CD4-positive, alpha-beta memory T cell (primary cell): Measurements from ENCODE around the gene RNF125. TPM values are rescaled to one million over a fixed set of nuclear protein-coding genes. Genes with fewer than 3 reads are reported as not detected.

Experiments used
- CTCF ChIA-PET: fragments of 350-600 bp; sonication (Branson Sonifier 250); formaldehyde crosslinking; loops from one replicate; lab custom pipeline; 2021; ENCODE audit warnings: inconsistent platforms; ENCODE audit not compliant: partially characterized antibody; lab: Charles Lee
- POLR2A ChIA-PET: fragments of 350-600 bp; sonication (Branson Sonifier 250); formaldehyde crosslinking; loops from one replicate; lab custom pipeline; 2021; ENCODE audit not compliant: partially characterized antibody; lab: Charles Lee
- DNase-seq, 5 donors: peaks; one replicate each; pipeline versions ENCODE4 v3.0.0 to v3.0.0-alpha.2; 2020 to 2022; ENCODE audit warnings: mixed read lengths in 1 of 5
- H3K27ac ChIP-seq: one replicate; pipeline ENCODE4 v1.7.0; 2013; ENCODE audit warnings: low read depth, low read length
- H3K27me3 ChIP-seq: 2 replicates; pipeline ENCODE4 v1.7.0; 2013; ENCODE audit warnings: mild to moderate bottlenecking, low read length, moderate library complexity; ENCODE audit not compliant: insufficient read depth
- H3K36me3 ChIP-seq: 2 replicates; pipeline ENCODE4 v1.7.0; 2013; ENCODE audit warnings: mild to moderate bottlenecking, low read length, moderate library complexity; ENCODE audit not compliant: insufficient read depth
- H3K4me1 ChIP-seq: 2 replicates; pipeline ENCODE4 v1.7.0; 2013; ENCODE audit warnings: mild to moderate bottlenecking, low read length, moderate library complexity; ENCODE audit not compliant: insufficient read depth
- H3K4me3 ChIP-seq, 2 donors: one replicate each; pipeline ENCODE4 v1.7.0; 2013; ENCODE audit warnings: low read length in 2 of 2, mild to moderate bottlenecking in 1 of 2
- H3K9me3 ChIP-seq, 2 donors: one replicate each; pipeline ENCODE4 v1.7.0; 2013; ENCODE audit warnings: low read length in 2 of 2, control low read depth in 1 of 2; ENCODE audit not compliant: control insufficient read depth in 1 of 2
- H3K27ac Mint-ChIP-seq, 7 donors: one replicate each; pipeline ENCODE4 v1.8.0; 2020 to 2021; ENCODE audit warnings: mixed read lengths in 7 of 7, mild to moderate bottlenecking in 6 of 7, inconsistent platforms in 3 of 7, moderate library complexity in 3 of 7
- H3K27me3 Mint-ChIP-seq, 2 donors: one replicate each; pipeline ENCODE4 v1.8.0; 2020 to 2021; ENCODE audit warnings: mixed read lengths in 2 of 2
- H3K36me3 Mint-ChIP-seq, 2 donors: one replicate each; pipeline ENCODE4 v1.8.0; 2020 to 2021; ENCODE audit warnings: mixed read lengths in 2 of 2, inconsistent platforms in 1 of 2, mild to moderate bottlenecking in 1 of 2
- H3K4me1 Mint-ChIP-seq, 4 donors: one replicate each; pipeline ENCODE4 v1.8.0; 2020 to 2021; ENCODE audit warnings: mixed read lengths in 4 of 4, mild to moderate bottlenecking in 1 of 4
- H3K4me3 Mint-ChIP-seq, 8 donors: one replicate each; pipeline ENCODE4 v1.8.0; 2020 to 2021; ENCODE audit warnings: mixed read lengths in 8 of 8, mild to moderate bottlenecking in 7 of 8, moderate library complexity in 6 of 8, inconsistent platforms in 3 of 8
- H3K9me3 Mint-ChIP-seq, 8 donors: one replicate each; pipeline ENCODE4 v1.8.0; 2020 to 2021; ENCODE audit warnings: mixed read lengths in 8 of 8, mild to moderate bottlenecking in 5 of 8, inconsistent platforms in 3 of 8, moderate library complexity in 1 of 8
- intact Hi-C: fragments of 100-400 bp; cut with micrococcal nuclease; formaldehyde crosslinking; loops from one replicate; pipeline ENCODE4 v1.15.1; 2023
- polyA plus RNA-seq, 2 donors: library from polyadenylated mRNA; unstranded; fragments of 300-500 nt; fragmentation: Illumina TruSeq; gene quantifications; one replicate each; pipeline ENCODE4 v1.2.3, GENCODE V29; 2021
- total RNA-seq, 2 experiments: library from RNA; stranded (reverse); gene quantifications; one replicate each; pipeline ENCODE4 v1.2.3, GENCODE V29; 2021

The RNF125 gene
- total and polyA plus RNA-seq, 4 experiments from 2014 or later: 38.2 to 82.7 (median 51.6) TPM

GRCh38 chr18:32021756-32022564, 3.3 kb downstream of the RNF125 start:
- no peak for DNase-seq
- no peak overlapping the region for H3K27ac ChIP-seq
- Mint-ChIP-seq H3K36me3 (peaks cover 18 to 48% of the 10 kb centered on the region in 2 donors), H3K27me3 (no peaks in the 10 kb centered on the region), H3K4me3 (peak overlapping the region; percentile 7 to 93 (median 74)), H3K9me3 (peaks cover 0 to 7% (median 0%) of the 10 kb centered on the region in 8 donors), H3K4me1 (peaks cover 40 to 90% (median 60%) of the 10 kb centered on the region in 4 donors), H3K27ac (peak overlapping the region in 5 of 7 donors; percentile 42 to 93 (median 62))
- intact Hi-C loops: no loop called here
- CTCF ChIA-PET: interaction anchor here (0.8 to 4.2 kb wide), 3 partner anchors 45 to 79 kb away, joined by 3 to 29 read pairs (median 4); partner anchors contain the start of gene TRAPPC8
- POLR2A ChIA-PET: interaction anchor here (1.4 to 12.1 kb wide), 5 partner anchors 18 to 79 kb away, joined by 3 to 280 read pairs (median 9); partner anchors contain the start of gene RNF138
- peaks cover 78% of the 10 kb centered on the region for H3K4me1 ChIP-seq
- no peak overlapping the region for H3K4me3 ChIP-seq
- no peaks in the 10 kb centered on the region for H3K9me3 ChIP-seq
- H3K36me3 ChIP-seq: no peaks in the 10 kb centered on the region
- H3K27me3 ChIP-seq: no peaks in the 10 kb centered on the region

- Histone ChIP-seq H3K27ac (no peak overlapping the region), H3K27me3 (no peaks in the 10 kb centered on the region), H3K4me1 (peaks cover 91% of the 10 kb centered on the region), H3K36me3 (peaks cover under 1% of the 10 kb centered on the region), H3K9me3 (no peaks in the 10 kb centered on the region), H3K4me3 (no peak overlapping the region)
- no peak for DNase-seq
- H3K4me3 Mint-ChIP-seq: peak overlapping the region; percentile 36 to 88 (median 72)
- H3K27ac Mint-ChIP-seq: peak overlapping the region in 4 of 7 donors; percentile 67 to 79 (median 72)
- intact Hi-C loops: no loop called here
- H3K9me3 Mint-ChIP-seq: peaks cover 0 to 2% (median 0%) of the 10 kb centered on the region in 8 donors
- peaks cover 56 to 96% (median 74%) of the 10 kb centered on the region in 4 donors for H3K4me1 Mint-ChIP-seq
- ChIA-PET POLR2A (interaction anchor here (0.6 to 12.1 kb wide), 7 partner anchors 14 to 83 kb away, joined by 3 to 280 read pairs (median 4); partner anchors contain the start of genes RNF138 and TRAPPC8), CTCF (interaction anchor here (0.7 to 2.6 kb wide), 5 partner anchors 25 to 244 kb away, joined by 3 to 13 read pairs (median 3); no protein-coding TSS in a partner anchor)
- H3K27me3 Mint-ChIP-seq: no peaks in the 10 kb centered on the region
- H3K36me3 Mint-ChIP-seq: peaks cover 33 to 50% of the 10 kb centered on the region in 2 donors
Measured at GRCh38 chr18:32025744-32026143, 7.1 kb downstream of the RNF125 start.

GRCh38 chr18:32026491-32027086, 8.0 kb downstream of the RNF125 start:
- Mint-ChIP-seq H3K27ac (peak overlapping the region; percentile 52 to 91 (median 79)), H3K4me3 (peak overlapping the region; percentile 68 to 90 (median 75)), H3K36me3 (peaks cover 36 to 58% of the 10 kb centered on the region in 2 donors), H3K4me1 (peaks cover 58 to 98% (median 77%) of the 10 kb centered on the region in 4 donors), H3K27me3 (no peaks in the 10 kb centered on the region), H3K9me3 (peaks cover 0 to 2% (median 0%) of the 10 kb centered on the region in 8 donors)
- CTCF ChIA-PET: interaction anchor here (1.1 to 2.6 kb wide), 5 partner anchors 8 to 46 kb away, joined by 3 to 13 read pairs (median 5); no protein-coding TSS in a partner anchor
- peaks cover 91% of the 10 kb centered on the region for H3K4me1 ChIP-seq
- DNase-seq: no peak
- H3K27ac ChIP-seq: no peak overlapping the region
- H3K9me3 ChIP-seq: no peaks in the 10 kb centered on the region
- peak overlapping the region in 1 of 2 donors; percentile 1 for H3K4me3 ChIP-seq
- intact Hi-C loops: no loop called here
- no peaks in the 10 kb centered on the region for H3K27me3 ChIP-seq
- H3K36me3 ChIP-seq: peaks cover 6% of the 10 kb centered on the region
- POLR2A ChIA-PET: interaction anchor here (0.6 to 12.1 kb wide), 7 partner anchors 8 to 83 kb away, joined by 3 to 280 read pairs (median 4); partner anchors contain the start of genes RNF125, RNF138 and TRAPPC8

GRCh38 chr18:32029558-32029957, 10.9 kb downstream of the RNF125 start:
- H3K27ac ChIP-seq: no peak overlapping the region
- no peaks in the 10 kb centered on the region for H3K27me3 Mint-ChIP-seq
- H3K9me3 Mint-ChIP-seq: peaks cover 0 to 2% (median 0%) of the 10 kb centered on the region in 8 donors
- peaks cover 56 to 96% (median 75%) of the 10 kb centered on the region in 4 donors for H3K4me1 Mint-ChIP-seq
- POLR2A ChIA-PET: interaction anchor here (3.0 to 12.1 kb wide), 2 partner anchors 10 to 11 kb away, joined by 16 to 280 read pairs; partner anchors contain the start of gene RNF125
- intact Hi-C loops: no loop called here
- peaks cover 42 to 61% of the 10 kb centered on the region in 2 donors for H3K36me3 Mint-ChIP-seq
- no peak overlapping the region for H3K4me3 ChIP-seq
- peak overlapping the region in 6 of 8 donors; percentile 31 to 70 (median 50) for H3K4me3 Mint-ChIP-seq
- H3K27me3 ChIP-seq: no peaks in the 10 kb centered on the region
- peaks cover 11% of the 10 kb centered on the region for H3K36me3 ChIP-seq
- H3K9me3 ChIP-seq: no peaks in the 10 kb centered on the region
- CTCF ChIA-PET: interaction anchor here (1.2 to 2.0 kb wide), 4 partner anchors 9 to 43 kb away, joined by 4 to 11 read pairs (median 4); partner anchors contain the start of gene RNF125
- H3K27ac Mint-ChIP-seq: peak overlapping the region; percentile 3 to 67 (median 49)
- peaks cover 89% of the 10 kb centered on the region for H3K4me1 ChIP-seq
- DNase-seq: no peak

- intact Hi-C loops: no loop called here
- POLR2A ChIA-PET: interaction anchor here (1.7 kb wide), 1 partner anchor 13 kb away, joined by 12 read pairs; the partner anchor contains the start of gene RNF125
- no peak for DNase-seq
- H3K4me3 ChIP-seq: no peak overlapping the region
- H3K36me3 ChIP-seq: peaks cover 20% of the 10 kb centered on the region
- CTCF ChIA-PET: interaction anchor here (1.7 kb wide), 1 partner anchor 13 kb away, joined by 4 read pairs; no protein-coding TSS in a partner anchor
- peaks cover 60 to 94% (median 77%) of the 10 kb centered on the region in 4 donors for H3K4me1 Mint-ChIP-seq
- H3K9me3 Mint-ChIP-seq: peaks cover 0 to 3% (median 0%) of the 10 kb centered on the region in 8 donors
- H3K27me3 ChIP-seq: no peaks in the 10 kb centered on the region
- H3K4me3 Mint-ChIP-seq: peak overlapping the region in 3 of 8 donors; percentile 3 to 56 (median 25)
- peaks cover 49 to 64% of the 10 kb centered on the region in 2 donors for H3K36me3 Mint-ChIP-seq
- peak overlapping the region in 6 of 7 donors; percentile 47 to 77 (median 68) for H3K27ac Mint-ChIP-seq
- H3K4me1 ChIP-seq: peaks cover 82% of the 10 kb centered on the region
- H3K9me3 ChIP-seq: no peaks in the 10 kb centered on the region
- H3K27me3 Mint-ChIP-seq: no peaks in the 10 kb centered on the region
- no peak overlapping the region for H3K27ac ChIP-seq
Measured at GRCh38 chr18:32032609-32033008, 14.0 kb downstream of the RNF125 start.

GRCh38 chr18:32036506-32037180, 18.0 kb downstream of the RNF125 start:
- CTCF ChIA-PET: interaction anchor here (0.9 to 1.3 kb wide), 2 partner anchors 23 to 30 kb away, joined by 3 read pairs; no protein-coding TSS in a partner anchor

More at GRCh38 chr18:32036506-32037180, 18.0 kb downstream of the RNF125 start:
- Mint-ChIP-seq H3K36me3 (peaks cover 49 to 63% of the 10 kb centered on the region in 2 donors), H3K27ac (peak overlapping the region; percentile 36 to 86 (median 68)), H3K27me3 (no peaks in the 10 kb centered on the region), H3K4me1 (peaks cover 58 to 91% (median 72%) of the 10 kb centered on the region in 4 donors), H3K9me3 (peaks cover 0 to 4% (median 0%) of the 10 kb centered on the region in 8 donors), H3K4me3 (peak overlapping the region in 3 of 8 donors; percentile 24 to 60 (median 35))
- Histone ChIP-seq H3K4me3 (no peak overlapping the region), H3K4me1 (peaks cover 88% of the 10 kb centered on the region), H3K27ac (no peak overlapping the region), H3K36me3 (peaks cover 23% of the 10 kb centered on the region), H3K9me3 (no peaks in the 10 kb centered on the region), H3K27me3 (no peaks in the 10 kb centered on the region)
- POLR2A ChIA-PET: interaction anchor here (0.6 to 14.0 kb wide), 3 partner anchors 13 to 93 kb away, joined by 4 to 280 read pairs (median 5); partner anchors contain the start of genes RNF125, RNF138 and TRAPPC8
- DNase-seq: no peak
- intact Hi-C loops: no loop called here
